Fibroblast of peridontal ligament (primary cell): ENCODE measurements around the gene EXOC6B.
"Not testable (repeated sequence)": the region's sequence is repeated elsewhere in the genome, so short reads cannot be mapped to it uniquely, and the experiment has no call there.

Experiments
- DNase-seq: peaks from one replicate; pipeline ENCODE4 v3.0.0-alpha.2; 2010; ENCODE audit errors: extremely low read depth

Gene EXOC6B

DNA sequence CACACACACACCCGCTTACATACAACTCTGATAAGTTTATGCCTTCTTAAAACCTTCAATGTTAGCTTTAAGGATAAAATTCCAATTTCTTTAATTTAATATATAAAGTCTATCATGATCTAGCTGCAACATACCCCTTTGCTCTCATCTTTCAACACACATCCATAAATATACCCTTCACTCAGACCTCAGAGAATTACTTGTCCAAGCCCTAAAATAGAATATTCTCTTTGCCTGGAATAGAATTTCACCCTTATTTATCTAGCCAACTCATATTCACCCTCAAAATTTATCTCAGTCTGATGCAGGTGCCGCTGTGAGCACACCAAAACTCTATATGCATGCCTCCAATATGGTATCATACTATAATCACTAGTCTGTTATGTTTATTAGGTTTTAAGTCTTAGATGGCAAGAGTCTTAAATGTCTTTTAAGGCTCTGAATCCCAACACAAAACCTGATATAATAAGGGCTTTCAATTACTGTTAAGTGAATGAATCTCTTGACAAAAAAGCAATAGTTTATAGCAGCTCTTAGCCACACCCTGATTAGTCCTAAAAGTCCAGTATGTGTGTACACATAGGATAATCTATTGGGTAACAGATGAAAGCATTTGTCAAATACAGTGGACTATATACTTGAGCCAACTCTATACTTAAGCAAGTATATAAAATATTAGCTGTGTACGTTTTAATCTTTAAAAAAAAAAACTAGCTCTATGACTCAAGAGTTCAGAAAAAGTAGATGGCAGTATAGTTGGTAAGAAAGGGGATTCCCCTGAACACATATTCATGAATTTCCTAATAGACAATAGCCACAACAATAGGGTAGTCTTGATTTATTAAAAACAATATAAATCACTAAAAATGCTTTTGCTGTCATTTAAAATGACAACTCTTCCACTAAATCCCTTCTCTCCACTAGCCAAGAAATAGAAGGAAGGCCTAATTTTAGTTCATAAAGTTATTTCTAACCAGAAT is 144.5 kb downstream of the EXOC6B start:
- DNase-seq: no peak

DNA sequence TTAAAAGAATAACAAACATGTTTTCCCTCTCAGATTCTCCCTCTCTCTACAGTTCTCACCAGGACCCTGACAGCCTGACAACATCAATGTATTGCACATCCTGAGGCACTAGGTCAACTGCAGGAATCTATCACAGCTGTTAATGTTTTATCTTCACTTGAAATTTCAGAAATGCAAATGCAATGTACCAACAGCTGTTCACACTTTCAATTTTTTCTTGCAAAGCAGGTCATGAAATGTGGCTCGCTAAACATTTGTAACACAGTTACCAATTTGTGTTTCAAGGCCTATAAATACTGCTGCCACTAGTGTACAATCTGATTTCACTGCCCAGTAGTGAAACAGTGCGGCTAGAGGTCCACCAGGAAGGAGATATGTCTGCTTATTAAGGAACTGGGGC is 147.8 kb downstream of the EXOC6B start:
- DNase-seq: no peak

DNA sequence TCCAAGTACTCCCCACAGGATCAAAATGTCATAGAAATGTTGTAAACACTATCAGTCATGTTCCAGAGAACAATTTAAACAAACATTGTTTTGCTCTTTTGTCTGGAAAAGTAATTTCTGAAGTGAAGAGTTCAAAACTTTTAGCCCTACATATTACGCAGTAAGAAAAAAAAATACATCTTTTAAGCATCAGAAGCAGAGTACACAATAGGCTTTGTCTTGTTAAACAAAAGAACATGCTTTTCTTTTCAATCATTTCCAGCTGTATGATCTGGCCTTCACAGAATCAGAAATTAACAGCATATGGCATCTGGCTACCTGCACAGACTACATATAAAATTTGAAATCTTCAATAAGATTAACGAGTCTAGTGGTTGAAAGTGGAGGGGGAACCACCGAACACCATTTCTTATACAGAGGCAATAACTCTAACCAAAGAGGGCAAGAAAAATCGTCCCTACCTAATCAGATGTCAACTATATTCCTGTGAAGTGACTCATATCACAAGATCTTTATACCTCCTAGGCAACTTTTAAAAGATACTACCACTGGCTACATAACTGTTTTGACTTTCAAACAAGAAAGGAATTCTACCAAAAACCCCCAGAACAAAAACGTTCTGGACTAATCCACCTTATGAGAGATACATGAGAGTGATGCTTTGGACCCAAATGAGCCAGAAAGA is 149.3 kb downstream of the EXOC6B start:
- DNase-seq: peak; percentile 49

DNA sequence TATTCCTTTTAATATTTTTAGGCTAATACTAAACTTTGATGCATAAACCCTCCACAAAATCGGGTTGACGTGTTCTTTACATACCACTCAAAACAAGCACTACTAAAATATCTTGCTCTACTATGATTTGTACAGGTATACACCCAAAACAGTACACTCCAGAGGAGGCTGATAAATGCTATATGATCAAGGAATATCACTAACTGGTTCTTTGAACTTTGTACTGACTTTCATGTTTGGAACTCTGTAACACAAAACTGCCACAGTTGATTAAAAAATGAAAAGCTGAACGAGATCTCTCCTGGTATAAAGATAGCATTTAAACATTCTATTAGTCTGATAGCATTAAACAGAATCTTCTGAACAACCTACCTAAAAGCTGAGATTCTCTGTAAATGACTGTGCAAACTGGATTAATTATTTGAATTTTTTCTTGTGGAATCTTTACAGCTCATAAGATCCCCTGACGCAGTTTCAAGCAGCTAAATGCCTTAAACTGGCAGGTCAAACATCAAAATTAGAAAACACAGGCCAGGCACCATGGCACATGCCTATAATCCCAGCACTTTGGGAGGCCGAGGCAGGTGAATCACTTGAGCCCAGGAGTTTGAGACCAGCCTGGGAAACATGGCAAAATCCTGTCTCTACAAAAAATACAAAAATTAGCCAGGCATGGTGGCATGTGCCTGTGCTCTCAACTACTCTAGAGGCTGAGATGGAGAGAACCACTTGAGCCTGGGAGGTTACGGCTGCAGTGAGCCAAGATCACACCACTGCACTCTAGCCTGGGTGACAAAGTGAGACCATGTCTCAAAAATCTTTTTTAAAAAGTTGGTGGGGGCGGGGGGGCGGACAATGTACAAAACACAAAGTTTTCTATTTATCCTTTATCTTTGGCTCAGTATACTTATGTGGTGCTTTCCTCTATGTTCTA is 150.6 kb downstream of the EXOC6B start:
- no peak for DNase-seq

DNA sequence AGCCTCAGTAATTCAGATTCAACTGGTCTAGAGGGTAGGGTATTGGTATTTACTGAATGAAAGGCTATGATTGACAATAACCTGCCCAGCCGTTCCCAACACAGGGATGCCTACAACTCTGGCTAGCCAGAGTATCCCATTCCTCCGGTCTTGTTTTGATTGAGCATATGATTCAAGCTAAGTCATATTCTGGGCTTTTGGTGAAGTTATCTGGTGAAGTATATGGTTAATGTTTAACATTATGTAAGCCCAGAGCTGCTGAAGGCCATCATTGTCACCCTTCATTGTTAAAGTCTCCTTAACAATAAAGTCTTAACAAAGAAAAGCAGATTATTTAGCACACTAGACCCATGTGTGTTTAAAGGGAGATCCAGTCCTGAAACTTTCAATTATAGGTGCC is 152.6 kb downstream of the EXOC6B start:
- DNase-seq: no peak

DNA sequence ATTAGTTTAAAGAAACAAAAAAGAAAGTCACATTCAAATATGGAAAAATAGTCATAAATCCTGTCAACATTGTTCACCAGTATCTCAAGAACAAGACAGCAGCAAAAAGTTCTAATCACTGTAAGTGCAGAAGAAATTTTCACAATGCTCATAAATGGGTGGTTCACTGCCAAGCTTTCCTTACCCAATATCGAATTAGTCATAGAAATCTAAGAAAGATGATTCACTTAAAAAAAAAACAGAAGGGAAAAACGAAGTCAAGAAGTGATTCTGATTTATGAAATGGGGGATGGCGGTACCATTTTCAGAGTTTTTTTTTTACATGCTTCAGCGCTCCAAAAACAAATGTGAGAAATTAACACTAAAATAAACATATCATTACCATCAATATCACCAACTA is 156.7 kb downstream of the EXOC6B start:
- peak; percentile 93 for DNase-seq

DNA sequence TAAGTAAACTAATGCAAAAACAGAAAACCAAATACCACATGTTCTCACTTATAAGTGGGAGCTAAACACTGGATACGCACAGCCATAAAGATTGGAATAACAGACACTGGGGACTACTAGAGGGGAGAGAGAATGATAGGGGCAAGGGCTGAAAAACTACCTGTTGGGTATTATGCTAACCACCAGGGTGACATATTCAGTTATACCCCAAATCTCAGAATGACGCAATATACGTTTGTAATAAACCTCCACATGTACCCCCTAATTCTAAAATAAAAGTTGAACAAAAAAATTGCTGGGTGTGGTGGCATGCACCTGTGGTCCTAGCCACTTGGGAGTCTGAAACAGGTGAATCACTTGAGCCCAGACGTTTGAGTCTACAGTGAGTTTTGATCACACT is 157.2 kb downstream of the EXOC6B start:
- DNase-seq: no peak

DNA sequence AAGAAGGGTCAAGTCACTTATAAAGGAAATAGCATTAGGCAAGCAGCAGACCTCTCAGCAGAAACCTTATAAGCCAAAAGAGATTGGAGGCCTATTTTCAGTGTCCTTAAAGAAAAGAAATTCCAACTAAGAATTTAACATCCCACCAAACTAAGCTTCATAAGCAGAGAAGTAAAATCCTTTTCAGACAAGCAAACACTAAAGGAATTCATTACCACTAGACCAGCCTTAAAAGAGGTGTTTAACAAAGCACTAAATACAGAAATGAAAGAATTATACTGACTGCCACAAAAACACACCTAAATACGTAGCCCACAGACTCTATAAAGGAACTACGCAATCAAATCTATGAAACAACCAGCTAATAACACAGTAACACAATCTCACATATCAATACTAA is 160.4 kb downstream of the EXOC6B start:
- no peak for DNase-seq

DNA sequence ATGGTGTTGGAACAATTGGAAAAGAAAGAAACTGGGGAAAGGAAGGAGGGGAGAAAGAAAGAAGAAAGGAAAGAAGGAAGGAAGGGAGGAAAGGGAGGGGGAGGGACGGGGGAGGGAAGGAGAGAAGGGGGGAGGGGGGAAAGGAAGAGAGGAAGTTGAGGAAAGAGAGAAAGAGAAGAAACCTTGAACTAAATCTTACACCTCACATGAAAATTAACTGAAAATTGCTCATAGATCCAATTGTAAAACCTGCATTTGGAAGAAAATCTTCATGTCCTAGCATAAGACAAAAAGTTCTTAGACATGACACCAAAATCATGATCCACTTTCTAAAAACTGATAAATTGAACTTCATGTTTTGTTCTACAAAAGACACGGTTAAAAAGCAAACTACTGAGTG is 163.8 kb downstream of the EXOC6B start:
- no peak for DNase-seq

DNA sequence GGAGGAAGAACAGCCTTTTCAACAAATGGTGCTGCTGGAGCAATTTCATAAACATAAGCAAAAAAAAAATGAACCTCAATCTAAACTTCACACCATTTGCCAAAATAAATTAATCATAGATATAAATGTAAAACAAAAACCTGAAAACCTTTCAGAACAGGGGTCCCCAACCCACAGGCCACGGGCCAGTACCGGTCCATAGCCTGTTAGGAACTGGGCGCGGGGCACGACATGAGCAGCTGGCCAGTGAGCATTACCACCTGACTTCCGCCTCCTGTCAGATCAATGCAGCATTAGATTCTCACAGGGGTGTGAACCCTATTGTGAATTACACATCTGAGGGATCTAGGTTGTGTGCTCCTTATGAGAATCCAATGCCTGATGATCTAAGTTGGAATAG is 176.0 kb downstream of the EXOC6B start:
- DNase-seq: no peak

DNA sequence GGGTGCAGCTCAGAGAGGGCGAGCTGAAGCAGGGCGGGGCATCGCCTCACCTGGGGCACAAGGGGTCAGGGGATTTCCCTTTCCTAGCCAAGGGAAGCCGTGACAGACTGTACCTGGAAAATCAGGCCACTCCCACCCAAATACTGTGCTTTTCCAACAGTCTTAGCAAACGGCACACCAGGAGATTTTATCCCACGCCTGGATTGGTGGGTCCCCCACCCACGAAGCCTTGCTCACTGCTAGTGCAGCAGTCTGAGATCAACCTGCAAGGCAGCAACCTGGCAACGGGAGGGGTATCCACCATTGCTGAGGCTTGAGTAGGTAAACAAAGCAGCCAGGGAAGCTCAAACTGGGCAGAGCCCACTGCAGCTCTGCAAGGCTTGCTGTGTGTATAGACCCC is 184.6 kb downstream of the EXOC6B start:
- DNase-seq: not testable (repeated sequence)

DNA sequence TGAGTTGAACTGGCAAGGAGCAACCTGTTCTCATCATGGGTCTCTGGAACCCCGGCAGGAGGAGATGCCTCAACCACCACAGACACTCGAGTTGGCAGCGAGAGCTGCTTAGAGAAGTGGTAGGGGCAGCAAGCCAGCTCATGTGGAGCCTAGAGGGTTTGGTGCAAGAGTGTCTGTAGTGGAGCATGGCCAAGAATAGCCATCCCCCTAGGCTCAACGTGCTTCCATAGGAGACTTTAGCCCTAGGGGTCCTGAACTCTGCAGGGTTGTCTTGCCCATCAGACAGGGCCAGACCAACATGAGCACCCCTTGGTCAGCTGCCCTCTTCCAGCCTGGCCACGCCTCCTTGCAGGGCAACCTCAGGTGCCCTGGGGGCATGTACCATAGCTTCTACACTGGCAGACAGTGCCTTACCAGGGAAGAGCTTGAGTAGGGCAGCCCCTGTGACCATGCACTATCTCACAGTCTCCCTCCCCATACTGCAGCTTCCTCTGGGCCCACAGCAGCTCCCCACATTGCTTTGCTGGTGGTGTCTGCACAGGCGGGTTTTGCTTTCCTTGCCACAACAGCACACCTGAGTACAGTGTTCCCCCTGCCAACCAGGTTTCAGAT is 187.1 kb downstream of the EXOC6B start:
- no peak for DNase-seq

DNA sequence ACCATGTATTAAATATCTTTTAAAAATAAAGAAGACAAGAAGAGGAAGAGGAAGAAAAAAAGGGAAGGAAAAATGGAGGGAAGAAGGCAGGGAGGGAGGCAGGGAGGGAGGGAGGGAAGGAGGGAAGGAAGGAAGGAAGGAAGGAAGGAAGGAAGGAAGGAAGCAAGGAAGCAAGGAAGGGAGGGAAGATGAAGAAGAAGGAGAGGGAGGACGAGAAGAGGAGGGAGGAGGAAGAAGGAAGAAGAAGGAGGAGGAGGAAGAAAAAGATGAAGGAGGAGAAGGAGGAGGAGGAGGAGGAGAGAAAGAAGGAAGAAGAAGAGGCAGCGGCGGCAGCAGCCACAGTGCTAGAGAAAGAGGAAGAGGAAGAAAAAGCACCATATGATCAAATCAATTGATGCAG is 189.6 kb downstream of the EXOC6B start:
- no peak for DNase-seq

DNA sequence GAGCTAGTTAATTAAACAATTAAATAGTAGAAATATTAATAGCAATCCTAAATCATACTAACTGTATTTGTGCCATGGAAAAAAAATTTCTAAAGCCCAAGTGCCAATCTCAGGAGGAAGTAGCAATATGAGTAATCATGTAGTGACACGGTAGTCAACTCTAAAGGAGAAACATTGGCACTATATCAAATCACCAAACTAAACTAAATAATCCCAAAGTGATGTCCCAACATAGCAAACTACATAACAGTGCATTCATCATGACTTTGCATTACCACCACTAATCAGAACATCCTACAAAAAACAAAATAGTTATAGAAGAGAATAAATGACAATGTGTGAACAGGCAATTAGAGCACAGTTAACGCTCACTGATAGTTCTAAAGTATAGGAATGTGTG is 195.1 kb downstream of the EXOC6B start:
- peak; percentile 65 for DNase-seq

DNA sequence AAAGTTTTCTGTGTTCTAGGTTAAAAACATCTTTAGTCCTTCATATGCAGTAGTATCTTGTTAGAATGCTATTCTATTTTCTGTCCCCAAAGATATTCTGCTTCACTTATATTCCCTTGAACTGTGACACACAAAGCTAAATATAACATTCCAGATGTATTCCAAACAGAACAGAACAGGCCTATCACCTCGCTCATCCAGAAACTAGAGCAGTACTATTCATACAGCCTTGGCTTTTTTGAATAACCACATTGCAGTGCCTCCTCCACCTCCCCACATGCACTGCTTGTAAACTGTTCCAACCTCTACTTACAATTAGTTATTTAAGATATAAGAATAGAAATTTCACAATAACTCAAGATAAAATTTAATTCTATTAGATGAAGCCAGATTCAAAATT is 196.8 kb downstream of the EXOC6B start:
- peak; percentile 25 for DNase-seq

DNA sequence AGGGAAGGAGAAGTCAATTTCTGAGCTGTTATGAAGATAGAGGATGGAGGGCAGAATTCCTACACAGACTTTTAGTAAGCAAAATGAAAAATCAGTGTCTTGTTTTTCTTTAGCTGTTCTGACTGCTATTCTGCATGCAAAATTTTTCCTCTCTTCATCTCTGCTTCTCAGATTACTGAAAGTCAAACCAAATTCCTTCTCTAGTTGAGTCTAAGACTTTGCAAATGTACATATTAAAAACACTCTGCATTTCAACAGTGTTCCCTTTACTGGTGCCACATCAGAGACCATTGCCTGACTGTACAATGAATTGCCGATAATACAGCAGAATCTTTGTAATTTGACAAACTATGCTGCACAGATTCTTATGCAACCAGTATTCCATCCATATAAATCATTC is 198.8 kb downstream of the EXOC6B start:
- peak; percentile 35 for DNase-seq

DNA sequence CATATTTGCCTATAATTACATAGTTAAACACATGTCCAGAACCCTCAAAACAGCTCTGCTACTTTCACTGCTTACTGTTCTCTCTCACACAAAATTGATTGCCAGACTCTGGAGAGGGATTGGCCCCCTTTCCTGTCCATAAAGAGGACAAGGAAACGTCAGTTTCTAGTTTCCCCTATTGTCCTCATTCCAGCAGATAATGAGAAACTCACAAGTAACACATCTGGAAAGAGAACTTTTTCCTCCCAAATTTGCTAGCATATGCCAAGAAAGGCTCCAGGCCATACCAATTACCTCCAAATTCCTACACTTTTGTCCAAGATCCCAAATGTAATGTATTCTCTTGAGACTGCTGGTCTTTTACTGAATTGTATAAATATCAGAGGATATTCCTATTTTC is 200.5 kb downstream of the EXOC6B start:
- peak; percentile 71 for DNase-seq

DNA sequence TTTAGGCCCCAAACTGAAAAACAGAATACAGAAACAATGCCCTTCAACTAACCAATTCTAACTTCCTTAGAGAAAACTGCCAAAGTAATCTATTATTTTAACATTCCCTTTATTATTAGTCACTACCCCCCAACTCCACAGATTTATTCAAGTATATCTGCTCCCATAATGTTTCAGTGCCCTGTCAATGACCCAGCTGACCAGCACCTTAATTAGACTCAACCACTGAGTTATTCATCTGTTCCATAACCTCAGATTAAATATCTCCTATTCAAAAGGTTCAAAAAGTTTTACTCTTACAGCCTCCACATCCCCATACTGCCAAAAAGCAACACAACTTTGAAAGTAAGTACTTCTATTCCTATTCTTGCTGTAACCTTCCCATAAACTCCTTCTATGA is 202.4 kb downstream of the EXOC6B start:
- DNase-seq: no peak

DNA sequence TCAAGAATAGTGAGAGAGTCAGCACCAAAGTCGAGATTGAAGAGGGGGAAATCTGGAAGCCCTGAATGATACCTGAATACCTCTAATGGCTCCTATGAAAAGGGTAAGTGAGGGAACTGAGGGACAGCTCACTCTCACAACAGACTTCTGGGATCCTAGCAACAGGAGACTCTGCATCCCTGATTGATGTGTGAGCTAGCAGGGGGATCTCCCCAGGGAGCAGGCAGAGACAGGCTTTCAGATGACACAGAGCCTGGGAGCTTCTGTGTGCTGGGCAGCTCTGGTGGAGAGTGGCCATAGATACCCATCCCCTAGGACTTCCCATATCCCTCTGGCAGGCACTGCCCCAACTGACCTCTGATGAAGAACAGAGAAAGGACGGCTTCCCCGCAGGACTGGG is 206.2 kb downstream of the EXOC6B start:
- DNase-seq: no peak

DNA sequence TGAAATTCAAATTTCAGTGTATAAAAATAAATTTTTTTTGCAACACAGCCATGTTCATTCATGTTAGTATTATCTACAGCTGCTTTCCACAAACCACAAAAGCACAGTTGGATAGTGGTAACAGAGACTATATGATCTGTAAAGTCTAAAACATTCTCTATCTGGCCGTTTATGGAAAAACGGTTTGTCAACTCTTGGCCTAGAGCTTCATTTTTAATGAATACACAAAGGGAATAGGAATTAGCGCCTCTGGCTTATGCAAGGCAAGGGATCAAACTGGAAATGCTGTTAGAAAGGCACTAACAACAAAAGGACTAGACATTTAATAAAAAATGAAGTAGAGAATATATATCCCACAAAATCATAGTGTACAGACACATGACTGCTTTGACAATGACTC is 211.9 kb downstream of the EXOC6B start:
- DNase-seq: peak; percentile 37

DNA sequence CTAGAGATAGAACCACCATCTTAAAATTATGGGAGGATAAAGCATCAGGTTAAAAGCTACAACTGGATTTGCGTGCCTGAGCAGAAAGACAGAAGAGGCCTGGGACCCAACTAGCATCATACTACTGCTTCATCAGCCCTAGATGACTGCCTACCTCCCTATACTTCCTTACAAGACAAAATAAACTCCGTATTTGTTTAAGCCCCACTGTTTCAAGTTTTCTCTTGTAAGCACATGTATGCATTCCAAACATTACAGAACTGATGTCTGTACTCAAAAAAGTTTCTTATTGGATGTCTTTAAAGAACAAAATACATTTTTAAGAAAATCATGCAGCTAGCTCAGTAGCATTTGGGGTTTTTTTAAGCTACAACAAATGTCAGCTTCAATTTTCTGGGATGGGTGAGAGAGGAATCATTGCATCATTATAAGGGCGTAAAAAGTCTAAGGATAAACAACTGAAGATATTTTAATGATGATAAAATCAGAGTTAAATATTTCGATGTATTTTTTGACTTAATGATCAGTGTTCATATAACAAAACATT is 213.1 kb downstream of the EXOC6B start:
- DNase-seq: no peak
